ENCODE results near the gene NUP42. TPM values are rescaled to one million over a fixed set of nuclear protein-coding genes. Genes with fewer than 3 reads are reported as not detected.

Gene NUP42
- total and polyA plus RNA-seq, 2 of the 13 experiments (the other 11 are each of a cell fraction or from before 2014, with no cell fraction given), result 32.0 to 51.5 TPM

DNA sequence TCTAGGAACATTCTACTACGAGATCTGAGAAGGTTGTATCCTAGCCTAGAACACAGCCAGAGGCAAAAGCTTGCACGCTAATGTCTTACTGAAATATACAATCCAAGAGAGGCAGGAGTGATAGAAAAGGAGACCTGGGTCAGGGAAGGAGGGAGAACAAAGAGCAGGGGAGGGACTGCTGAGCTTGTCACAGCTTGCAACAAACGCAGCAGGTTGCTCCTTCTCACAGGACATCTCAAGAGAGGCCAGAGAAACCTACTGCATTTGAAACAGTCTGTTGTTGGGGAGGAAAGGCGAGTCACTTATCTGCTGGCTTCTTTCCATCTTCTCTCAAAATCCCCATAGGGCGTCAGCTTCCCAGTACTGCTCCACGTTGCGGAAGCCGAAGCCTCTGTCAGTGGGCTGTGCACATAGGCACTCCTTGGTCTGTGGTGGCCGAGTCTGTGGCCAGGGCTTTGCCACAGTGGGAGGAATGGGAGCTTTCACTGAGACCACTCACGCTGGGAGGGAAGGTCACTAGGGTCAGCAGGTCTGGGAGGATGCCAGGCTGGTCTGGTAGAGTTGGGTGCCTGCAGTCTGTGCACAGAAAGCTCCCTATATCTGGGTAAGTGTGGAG lies 39.0 kb downstream of the NUP42 start:
- in situ Hi-C loops (cut with HindIII; ENCODE audit: extremely low pct_ligation_motif_present, low pct_unique_long_range_greater_than_20kb), result no loop called here
- TF ChIP-seq ZFP41 (CRISPR knock-in tag; IDR thresholded peaks at IDR 0.05; ENCODE audit: borderline replicate concordance), result no peak
- no peak for TF ChIP-seq DNMT1 (CRISPR knock-in tag; IDR thresholded peaks at IDR 0.05)
- TF ChIP-seq, protein P1, sequence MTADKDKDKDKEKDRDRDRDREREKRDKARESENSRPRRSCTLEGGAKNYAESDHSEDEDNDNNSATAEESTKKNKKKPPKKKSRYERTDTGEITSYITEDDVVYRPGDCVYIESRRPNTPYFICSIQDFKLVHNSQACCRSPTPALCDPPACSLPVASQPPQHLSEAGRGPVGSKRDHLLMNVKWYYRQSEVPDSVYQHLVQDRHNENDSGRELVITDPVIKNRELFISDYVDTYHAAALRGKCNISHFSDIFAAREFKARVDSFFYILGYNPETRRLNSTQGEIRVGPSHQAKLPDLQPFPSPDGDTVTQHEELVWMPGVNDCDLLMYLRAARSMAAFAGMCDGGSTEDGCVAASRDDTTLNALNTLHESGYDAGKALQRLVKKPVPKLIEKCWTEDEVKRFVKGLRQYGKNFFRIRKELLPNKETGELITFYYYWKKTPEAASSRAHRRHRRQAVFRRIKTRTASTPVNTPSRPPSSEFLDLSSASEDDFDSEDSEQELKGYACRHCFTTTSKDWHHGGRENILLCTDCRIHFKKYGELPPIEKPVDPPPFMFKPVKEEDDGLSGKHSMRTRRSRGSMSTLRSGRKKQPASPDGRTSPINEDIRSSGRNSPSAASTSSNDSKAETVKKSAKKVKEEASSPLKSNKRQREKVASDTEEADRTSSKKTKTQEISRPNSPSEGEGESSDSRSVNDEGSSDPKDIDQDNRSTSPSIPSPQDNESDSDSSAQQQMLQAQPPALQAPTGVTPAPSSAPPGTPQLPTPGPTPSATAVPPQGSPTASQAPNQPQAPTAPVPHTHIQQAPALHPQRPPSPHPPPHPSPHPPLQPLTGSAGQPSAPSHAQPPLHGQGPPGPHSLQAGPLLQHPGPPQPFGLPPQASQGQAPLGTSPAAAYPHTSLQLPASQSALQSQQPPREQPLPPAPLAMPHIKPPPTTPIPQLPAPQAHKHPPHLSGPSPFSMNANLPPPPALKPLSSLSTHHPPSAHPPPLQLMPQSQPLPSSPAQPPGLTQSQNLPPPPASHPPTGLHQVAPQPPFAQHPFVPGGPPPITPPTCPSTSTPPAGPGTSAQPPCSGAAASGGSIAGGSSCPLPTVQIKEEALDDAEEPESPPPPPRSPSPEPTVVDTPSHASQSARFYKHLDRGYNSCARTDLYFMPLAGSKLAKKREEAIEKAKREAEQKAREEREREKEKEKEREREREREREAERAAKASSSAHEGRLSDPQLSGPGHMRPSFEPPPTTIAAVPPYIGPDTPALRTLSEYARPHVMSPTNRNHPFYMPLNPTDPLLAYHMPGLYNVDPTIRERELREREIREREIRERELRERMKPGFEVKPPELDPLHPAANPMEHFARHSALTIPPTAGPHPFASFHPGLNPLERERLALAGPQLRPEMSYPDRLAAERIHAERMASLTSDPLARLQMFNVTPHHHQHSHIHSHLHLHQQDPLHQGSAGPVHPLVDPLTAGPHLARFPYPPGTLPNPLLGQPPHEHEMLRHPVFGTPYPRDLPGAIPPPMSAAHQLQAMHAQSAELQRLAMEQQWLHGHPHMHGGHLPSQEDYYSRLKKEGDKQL (CRISPR knock-in tag; IDR thresholded peaks at IDR 0.05; ENCODE audit: low read depth), result no peak
- TF ChIP-seq ZC3H13 (CRISPR knock-in tag; IDR thresholded peaks at IDR 0.05), result no peak
- TF ChIP-seq MTA3 (CRISPR knock-in tag; IDR thresholded peaks at IDR 0.05), result no peak
- TF ChIP-seq, protein P2, sequence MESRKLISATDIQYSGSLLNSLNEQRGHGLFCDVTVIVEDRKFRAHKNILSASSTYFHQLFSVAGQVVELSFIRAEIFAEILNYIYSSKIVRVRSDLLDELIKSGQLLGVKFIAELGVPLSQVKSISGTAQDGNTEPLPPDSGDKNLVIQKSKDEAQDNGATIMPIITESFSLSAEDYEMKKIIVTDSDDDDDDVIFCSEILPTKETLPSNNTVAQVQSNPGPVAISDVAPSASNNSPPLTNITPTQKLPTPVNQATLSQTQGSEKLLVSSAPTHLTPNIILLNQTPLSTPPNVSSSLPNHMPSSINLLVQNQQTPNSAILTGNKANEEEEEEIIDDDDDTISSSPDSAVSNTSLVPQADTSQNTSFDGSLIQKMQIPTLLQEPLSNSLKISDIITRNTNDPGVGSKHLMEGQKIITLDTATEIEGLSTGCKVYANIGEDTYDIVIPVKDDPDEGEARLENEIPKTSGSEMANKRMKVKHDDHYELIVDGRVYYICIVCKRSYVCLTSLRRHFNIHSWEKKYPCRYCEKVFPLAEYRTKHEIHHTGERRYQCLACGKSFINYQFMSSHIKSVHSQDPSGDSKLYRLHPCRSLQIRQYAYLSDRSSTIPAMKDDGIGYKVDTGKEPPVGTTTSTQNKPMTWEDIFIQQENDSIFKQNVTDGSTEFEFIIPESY (CRISPR knock-in tag; IDR thresholded peaks at IDR 0.05), result no peak
- no peak for TF ChIP-seq SCMH1 (CRISPR knock-in tag; IDR thresholded peaks at IDR 0.05; ENCODE audit: borderline replicate concordance)
- TF ChIP-seq, protein P3, sequence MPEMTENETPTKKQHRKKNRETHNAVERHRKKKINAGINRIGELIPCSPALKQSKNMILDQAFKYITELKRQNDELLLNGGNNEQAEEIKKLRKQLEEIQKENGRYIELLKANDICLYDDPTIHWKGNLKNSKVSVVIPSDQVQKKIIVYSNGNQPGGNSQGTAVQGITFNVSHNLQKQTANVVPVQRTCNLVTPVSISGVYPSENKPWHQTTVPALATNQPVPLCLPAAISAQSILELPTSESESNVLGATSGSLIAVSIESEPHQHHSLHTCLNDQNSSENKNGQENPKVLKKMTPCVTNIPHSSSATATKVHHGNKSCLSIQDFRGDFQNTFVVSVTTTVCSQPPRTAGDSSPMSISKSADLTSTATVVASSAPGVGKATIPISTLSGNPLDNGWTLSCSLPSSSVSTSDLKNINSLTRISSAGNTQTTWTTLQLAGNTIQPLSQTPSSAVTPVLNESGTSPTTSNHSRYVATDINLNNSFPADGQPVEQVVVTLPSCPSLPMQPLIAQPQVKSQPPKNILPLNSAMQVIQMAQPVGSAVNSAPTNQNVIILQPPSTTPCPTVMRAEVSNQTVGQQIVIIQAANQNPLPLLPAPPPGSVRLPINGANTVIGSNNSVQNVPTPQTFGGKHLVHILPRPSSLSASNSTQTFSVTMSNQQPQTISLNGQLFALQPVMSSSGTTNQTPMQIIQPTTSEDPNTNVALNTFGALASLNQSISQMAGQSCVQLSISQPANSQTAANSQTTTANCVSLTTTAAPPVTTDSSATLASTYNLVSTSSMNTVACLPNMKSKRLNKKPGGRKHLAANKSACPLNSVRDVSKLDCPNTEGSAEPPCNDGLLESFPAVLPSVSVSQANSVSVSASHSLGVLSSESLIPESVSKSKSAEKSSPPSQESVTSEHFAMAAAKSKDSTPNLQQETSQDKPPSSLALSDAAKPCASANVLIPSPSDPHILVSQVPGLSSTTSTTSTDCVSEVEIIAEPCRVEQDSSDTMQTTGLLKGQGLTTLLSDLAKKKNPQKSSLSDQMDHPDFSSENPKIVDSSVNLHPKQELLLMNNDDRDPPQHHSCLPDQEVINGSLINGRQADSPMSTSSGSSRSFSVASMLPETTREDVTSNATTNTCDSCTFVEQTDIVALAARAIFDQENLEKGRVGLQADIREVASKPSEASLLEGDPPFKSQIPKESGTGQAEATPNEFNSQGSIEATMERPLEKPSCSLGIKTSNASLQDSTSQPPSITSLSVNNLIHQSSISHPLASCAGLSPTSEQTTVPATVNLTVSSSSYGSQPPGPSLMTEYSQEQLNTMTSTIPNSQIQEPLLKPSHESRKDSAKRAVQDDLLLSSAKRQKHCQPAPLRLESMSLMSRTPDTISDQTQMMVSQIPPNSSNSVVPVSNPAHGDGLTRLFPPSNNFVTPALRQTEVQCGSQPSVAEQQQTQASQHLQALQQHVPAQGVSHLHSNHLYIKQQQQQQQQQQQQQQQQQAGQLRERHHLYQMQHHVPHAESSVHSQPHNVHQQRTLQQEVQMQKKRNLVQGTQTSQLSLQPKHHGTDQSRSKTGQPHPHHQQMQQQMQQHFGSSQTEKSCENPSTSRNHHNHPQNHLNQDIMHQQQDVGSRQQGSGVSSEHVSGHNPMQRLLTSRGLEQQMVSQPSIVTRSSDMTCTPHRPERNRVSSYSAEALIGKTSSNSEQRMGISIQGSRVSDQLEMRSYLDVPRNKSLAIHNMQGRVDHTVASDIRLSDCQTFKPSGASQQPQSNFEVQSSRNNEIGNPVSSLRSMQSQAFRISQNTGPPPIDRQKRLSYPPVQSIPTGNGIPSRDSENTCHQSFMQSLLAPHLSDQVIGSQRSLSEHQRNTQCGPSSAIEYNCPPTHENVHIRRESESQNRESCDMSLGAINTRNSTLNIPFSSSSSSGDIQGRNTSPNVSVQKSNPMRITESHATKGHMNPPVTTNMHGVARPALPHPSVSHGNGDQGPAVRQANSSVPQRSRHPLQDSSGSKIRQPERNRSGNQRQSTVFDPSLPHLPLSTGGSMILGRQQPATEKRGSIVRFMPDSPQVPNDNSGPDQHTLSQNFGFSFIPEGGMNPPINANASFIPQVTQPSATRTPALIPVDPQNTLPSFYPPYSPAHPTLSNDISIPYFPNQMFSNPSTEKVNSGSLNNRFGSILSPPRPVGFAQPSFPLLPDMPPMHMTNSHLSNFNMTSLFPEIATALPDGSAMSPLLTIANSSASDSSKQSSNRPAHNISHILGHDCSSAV (CRISPR knock-in tag; IDR thresholded peaks at IDR 0.05; ENCODE audit: borderline replicate concordance), result no peak

More for the DNA sequence above, 39.0 kb downstream of the NUP42 start:
- no peaks in the 10 kb centered on the region for H3K9me3 ChIP-seq (ENCODE audit: low read length)
- no peaks in the 10 kb centered on the region for H4K20me1 ChIP-seq (ENCODE audit: insufficient read depth, low read length)
- no peaks in the 10 kb centered on the region for H3K79me2 ChIP-seq (ENCODE audit: insufficient read depth, low read length)
- intact Hi-C loops (cut with micrococcal nuclease; ENCODE audit: unreplicated experiment), result no loop called here
- FAIRE-seq (no peak), ATAC-seq (no peak), DNase-seq (ENCODE audit: low spot score) (no peak)
- H2AFZ ChIP-seq (ENCODE audit: low read length), result peak overlapping the region; percentile 19
- WGBS (ENCODE audit: low lambda C conversion rate), result 34% methylated on average over 9 of the region's 10 CpGs
- no TSS peak for BruUV-seq (replicated peaks)
- peaks cover 0 to 4% of the 10 kb centered on the region in 2 experiments; a peak in 2 of 5 replicates for H3K27me3 ChIP-seq (ENCODE audit: control insufficient read depth in 1 of 2, insufficient read depth in 2 of 2, low read length in 2 of 2)
- ChIA-PET CTCF (ENCODE audit: low intra/inter-chr PET ratio, low total read pairs) (no interaction called here), POLR2A (no interaction called here)
- H3K4me3 ChIP-seq (replicated peaks in 1 of 3; ENCODE audit: insufficient read depth in 1 of 3, low read depth in 2 of 3, low read length in 3 of 3), result no peak overlapping the region
- peaks cover 10% of the 10 kb centered on the region; the same call in 1 of the 2 replicates for H3K4me1 ChIP-seq (ENCODE audit: insufficient read depth, low read length)
- no peaks in the 10 kb centered on the region for H3K36me3 ChIP-seq (replicated peaks in 1 of 2; ENCODE audit: control insufficient read depth in 1 of 2, insufficient read depth in 2 of 2, low read length in 2 of 2)
- no peak overlapping the region for H3K4me2 ChIP-seq (ENCODE audit: low read depth, low read length)
- no peak overlapping the region for H3K27ac ChIP-seq (ENCODE audit: extremely low read length, insufficient read depth, low read length)
- H3K9ac ChIP-seq (ENCODE audit: insufficient read depth, low read depth, low read length), result no peak overlapping the region

Measured in HepG2 (cell line).